ENCODE results near the gene CLSTN1.

DNA sequence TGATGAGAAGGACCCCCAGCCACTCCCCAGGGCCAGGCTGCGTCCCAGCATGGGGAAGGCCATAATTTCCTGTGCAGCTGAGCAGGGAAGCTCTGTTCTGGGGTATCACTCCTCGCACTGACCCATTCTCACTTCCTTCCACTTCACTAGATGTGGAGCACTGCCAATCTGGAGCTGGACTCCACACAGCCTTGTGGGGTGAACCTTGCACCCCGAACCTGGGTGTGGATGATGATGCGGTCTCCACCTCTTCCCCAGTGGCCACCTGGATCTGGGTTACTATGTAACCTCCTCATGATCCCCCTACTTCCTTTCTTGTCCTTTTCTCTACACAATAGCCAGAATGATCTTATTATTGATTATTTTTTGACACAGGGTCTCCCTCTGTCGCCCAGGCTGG is 49.6 kb upstream of the CLSTN1 start:
- TF ChIP-seq ZNF274 (IDR thresholded peaks at IDR 0.05; ENCODE audit: low read depth, low read length) = no peak
- no peak for TF ChIP-seq YY1 (IDR thresholded peaks at IDR 0.05; ENCODE audit: insufficient read depth, insufficient read length)
